Thyroid gland (tissue), 4 donors: Measurements from ENCODE around the gene SH2B2. TPM values are rescaled to one million over a fixed set of nuclear protein-coding genes. Genes with fewer than 3 reads are reported as not detected.

Source experiments
- DNase-seq, 2 donors: peaks; one replicate each; pipeline ENCODE4 v3.0.0-alpha.2; 2019
- H3K27ac ChIP-seq, 3 donors: fragments of 200-600 bp; sonication (generic); 1 replicate in 2 of 3; 2 replicates in 1 of 3; pipeline ENCODE4 v1.5.1; 2016 to 2019; ENCODE audit warnings: mild to moderate bottlenecking in 1 of 3, moderate library complexity in 1 of 3
- H3K27me3 ChIP-seq: fragments of 200-600 bp; sonication (generic); one replicate; pipeline ENCODE4 v1.5.1; 2019
- H3K36me3 ChIP-seq, 2 donors: fragments of 200-600 bp; sonication (generic); one replicate each; pipeline ENCODE4 v1.5.1; 2016 to 2019
- H3K4me1 ChIP-seq, 2 donors: fragments of 200-600 bp; sonication (generic); one replicate each; pipeline ENCODE4 v1.5.1; 2017 to 2019
- H3K4me3 ChIP-seq, 3 donors: fragments of 200-600 bp; sonication (generic); replicated peaks in 1 of 3; 1 replicate in 2 of 3; 2 replicates in 1 of 3; pipeline ENCODE4 v1.5.1; 2016; ENCODE audit warnings: mild to moderate bottlenecking in 1 of 3
- H3K9me3 ChIP-seq: fragments of 200-600 bp; sonication (generic); one replicate; pipeline ENCODE4 v1.5.1; 2017
- POLR2A ChIP-seq, 2 donors: fragments of 450-650 bp; IDR thresholded peaks; one replicate each; pipeline ENCODE4 v1.6.1; 2017; ENCODE audit warnings: antibody characterized with exemption in 2 of 2, mild to moderate bottlenecking in 2 of 2, moderate library complexity in 1 of 2
- WGBS, 2 donors: methylation state at CpG; one replicate each; pipeline ENCODE4 v1.1.5; 2017; 5-methylcytosine and 5-hydroxymethylcytosine counted together
- intact Hi-C: fragments of 100-400 bp; cut with DNase I; formaldehyde crosslinking; loops from one replicate; pipeline ENCODE4 v1.15.1; 2023
- total RNA-seq, 4 donors: library from RNA; depleted of rRNA; stranded (reverse); fragments of >200 nt; gene quantifications; one replicate each; pipeline ENCODE4 v1.2.3, GENCODE V29; 2016
- TF ChIP-seq, protein P1 (sequence below), 6 experiments: fragments of 200-600 bp in 3 of 6; fragments of 450-650 bp in 3 of 6; sonication (generic) in 3 of 6; IDR thresholded peaks; one replicate each; pipeline ENCODE4 v1.5.1; 2016 to 2019; ENCODE audit warnings: antibody characterized with exemption in 6 of 6, mild to moderate bottlenecking in 2 of 6, inconsistent platforms in 1 of 6, moderate library complexity in 1 of 6

SH2B2 gene
- 10 to 100 TPM in 3 of 4 donors, 1 to 10 TPM in 1; 7.7 to 19.3 (median 14.6) TPM for total RNA-seq

DNA sequence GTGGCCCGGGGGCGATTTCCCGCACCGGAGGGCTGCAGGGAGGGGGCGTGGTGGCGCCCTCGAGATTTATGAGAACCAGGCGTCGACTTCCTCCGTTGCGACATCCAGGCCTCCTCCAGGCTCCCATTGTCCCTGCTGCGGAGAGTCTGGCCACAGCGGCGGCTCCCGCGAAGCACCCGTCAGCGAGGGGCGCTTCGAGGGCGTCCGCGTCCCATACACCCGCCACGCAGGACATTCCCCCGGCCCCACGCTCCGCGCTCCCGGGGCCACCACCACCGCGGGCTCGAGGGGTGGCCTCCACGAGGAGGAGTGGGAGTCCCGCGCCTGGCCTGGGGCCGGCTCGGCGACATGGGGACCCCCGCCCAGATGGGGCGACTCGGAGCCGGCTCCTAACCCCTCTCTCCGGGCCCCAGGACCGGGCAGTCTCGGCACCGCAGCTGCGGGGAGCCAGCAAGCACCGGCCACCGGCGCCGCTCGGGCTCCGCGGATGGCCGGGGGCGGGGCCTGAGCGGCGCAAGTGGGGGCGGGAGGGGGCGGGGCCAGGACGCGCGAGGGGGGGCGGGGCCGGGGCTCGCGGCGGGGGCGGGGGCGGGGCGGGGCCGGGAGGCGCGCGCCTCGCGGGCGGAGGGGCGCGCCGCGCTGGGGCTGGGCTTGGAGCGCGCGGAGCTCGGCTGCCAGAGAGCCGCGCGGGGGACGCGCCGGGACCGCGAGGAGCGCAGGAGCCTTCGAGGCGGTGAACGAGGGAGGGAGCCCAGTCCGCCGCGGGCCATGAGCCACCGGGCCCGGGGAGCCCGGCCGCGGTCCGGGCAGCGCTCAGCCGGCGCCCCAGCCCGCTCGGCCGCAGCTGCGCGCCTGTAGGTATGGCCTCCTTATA, at the start of gene SH2B2:
Gene SH2B2, plus strand, starts transcription at position 632 of the 874 bp plus-strand sequence. CDS start 13,683 bp downstream, outside the sequence.
- Histone ChIP-seq H3K36me3 (no peaks in the 10 kb centered on the region), H3K4me1 (peaks cover 21 to 22% of the 10 kb centered on the region in 2 donors), H3K27ac (peak within 1 kb of the TSS; percentile 81 to 95 (median 85)), H3K9me3 (no peaks in the 10 kb centered on the region), H3K4me3 (peak within 1 kb of the TSS; percentile 81 to 96 (median 86)), H3K27me3 (no peaks in the 10 kb centered on the region)
- intact Hi-C loops: no loop called here
- WGBS, 2 donors: no CpG with 5 or more reads among the region's 116 CpGs
- peak; percentile 59 to 67 for DNase-seq
- TF ChIP-seq, protein P1, sequence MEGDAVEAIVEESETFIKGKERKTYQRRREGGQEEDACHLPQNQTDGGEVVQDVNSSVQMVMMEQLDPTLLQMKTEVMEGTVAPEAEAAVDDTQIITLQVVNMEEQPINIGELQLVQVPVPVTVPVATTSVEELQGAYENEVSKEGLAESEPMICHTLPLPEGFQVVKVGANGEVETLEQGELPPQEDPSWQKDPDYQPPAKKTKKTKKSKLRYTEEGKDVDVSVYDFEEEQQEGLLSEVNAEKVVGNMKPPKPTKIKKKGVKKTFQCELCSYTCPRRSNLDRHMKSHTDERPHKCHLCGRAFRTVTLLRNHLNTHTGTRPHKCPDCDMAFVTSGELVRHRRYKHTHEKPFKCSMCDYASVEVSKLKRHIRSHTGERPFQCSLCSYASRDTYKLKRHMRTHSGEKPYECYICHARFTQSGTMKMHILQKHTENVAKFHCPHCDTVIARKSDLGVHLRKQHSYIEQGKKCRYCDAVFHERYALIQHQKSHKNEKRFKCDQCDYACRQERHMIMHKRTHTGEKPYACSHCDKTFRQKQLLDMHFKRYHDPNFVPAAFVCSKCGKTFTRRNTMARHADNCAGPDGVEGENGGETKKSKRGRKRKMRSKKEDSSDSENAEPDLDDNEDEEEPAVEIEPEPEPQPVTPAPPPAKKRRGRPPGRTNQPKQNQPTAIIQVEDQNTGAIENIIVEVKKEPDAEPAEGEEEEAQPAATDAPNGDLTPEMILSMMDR (IDR thresholded peaks at IDR 0.05): no peak
- TF ChIP-seq POLR2A (IDR thresholded peaks at IDR 0.05): peak in 1 of 2 donors; percentile 54

DNA sequence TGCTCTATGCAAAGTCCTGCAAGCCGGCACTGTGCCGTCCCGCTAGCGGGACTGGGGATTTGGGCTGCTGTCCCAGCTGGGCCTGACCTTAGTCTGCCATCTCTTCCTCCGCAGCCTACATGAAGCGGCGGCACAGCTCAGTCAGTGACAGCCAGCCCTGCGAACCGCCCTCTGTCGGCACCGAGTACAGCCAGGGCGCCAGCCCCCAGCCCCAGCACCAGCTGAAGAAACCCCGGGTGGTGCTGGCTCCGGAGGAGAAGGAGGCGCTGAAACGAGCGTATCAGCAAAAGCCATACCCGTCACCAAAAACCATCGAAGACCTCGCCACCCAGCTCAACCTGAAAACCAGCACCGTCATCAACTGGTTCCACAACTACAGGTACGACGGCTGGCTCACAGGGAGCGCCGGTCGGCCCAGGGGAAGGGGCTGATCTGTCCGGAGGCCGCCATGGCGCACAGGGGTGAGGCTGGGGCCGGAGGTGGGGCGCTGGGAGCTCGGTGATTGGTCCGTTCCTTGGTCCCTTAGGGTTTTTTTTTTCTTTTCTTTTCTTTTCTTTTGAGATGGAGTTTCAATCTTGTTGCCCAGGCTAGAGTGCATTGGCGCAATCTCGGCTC, 47.4 kb upstream of the SH2B2 start:
- Histone ChIP-seq H3K9me3 (no peaks in the 10 kb centered on the region), H3K27ac (no peak overlapping the region), H3K27me3 (no peaks in the 10 kb centered on the region), H3K4me3 (no peak overlapping the region), H3K4me1 (no peaks in the 10 kb centered on the region), H3K36me3 (peaks cover 17 to 18% of the 10 kb centered on the region in 2 donors)
- intact Hi-C loops: loop anchor here (5.0 to 10.0 kb wide), 3 partner anchors 425 to 637 kb away; partner anchors contain the start of gene CUX1
- WGBS, 2 donors: 97 to 98% methylated on average over 30 to 32 of the region's 35 CpGs
- DNase-seq: no peak
- TF ChIP-seq POLR2A (IDR thresholded peaks at IDR 0.05): no peak
- TF ChIP-seq, protein P1 (IDR thresholded peaks at IDR 0.05): no peak

DNA sequence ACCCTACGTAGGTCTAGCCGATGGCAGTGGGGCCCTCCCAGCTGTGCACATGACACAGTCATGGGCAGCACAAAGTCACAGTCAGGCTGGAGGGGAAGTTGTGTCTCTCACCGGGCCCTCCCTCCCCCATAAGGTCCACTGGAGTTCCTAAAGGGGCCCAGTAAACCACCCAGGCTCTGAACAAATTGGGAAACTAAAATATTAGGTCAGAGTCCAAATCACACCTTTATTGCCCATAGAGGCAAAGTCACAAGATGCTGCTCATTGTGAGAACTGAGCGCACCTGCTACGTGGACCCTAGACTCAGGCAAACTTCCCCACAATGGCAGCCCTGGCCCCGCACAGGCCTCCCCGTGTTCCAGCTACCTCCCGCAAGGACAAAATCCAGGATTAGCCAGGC, 45.2 kb upstream of the SH2B2 start:
- intact Hi-C loops: no loop called here
- peaks cover 14 to 17% of the 10 kb centered on the region in 2 donors for H3K36me3 ChIP-seq
- H3K9me3 ChIP-seq: no peaks in the 10 kb centered on the region
- no peak for TF ChIP-seq POLR2A (IDR thresholded peaks at IDR 0.05)
- TF ChIP-seq, protein P1 (IDR thresholded peaks at IDR 0.05): no peak
- H3K27ac ChIP-seq: no peak overlapping the region
- WGBS, 2 donors: 95 to 98% methylated on average over 6 to 8 of the region's 8 CpGs
- no peaks in the 10 kb centered on the region for H3K4me1 ChIP-seq
- H3K4me3 ChIP-seq: no peak overlapping the region
- no peak for DNase-seq
- H3K27me3 ChIP-seq: no peaks in the 10 kb centered on the region

DNA sequence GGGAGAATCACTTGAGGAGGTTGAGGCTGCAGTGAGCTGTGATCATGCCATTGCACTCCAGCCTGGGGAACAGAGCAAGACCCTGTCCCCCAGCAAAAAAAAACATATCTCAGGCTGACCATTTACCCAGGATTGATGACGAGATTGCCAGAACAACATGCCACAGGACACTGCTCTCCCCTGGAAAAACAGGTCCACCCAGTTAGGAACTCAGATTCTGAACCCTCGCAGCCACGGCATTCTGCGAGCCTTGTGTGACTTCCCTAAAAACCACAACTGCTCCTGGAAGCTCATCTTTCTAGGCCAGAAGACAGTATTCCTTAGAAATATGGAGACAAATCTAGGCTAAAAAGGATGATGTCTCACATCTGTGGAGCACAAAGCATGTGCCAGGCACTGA, 42.1 kb upstream of the SH2B2 start:
- intact Hi-C loops: no loop called here
- H3K9me3 ChIP-seq: no peaks in the 10 kb centered on the region
- TF ChIP-seq, protein P1 (IDR thresholded peaks at IDR 0.05): no peak
- TF ChIP-seq POLR2A (IDR thresholded peaks at IDR 0.05): no peak
- DNase-seq: peak in 1 of 2 donors; percentile 16
- peaks cover 11 to 13% of the 10 kb centered on the region in 2 donors for H3K36me3 ChIP-seq
- no peak overlapping the region for H3K27ac ChIP-seq
- H3K27me3 ChIP-seq: no peaks in the 10 kb centered on the region
- no peak overlapping the region for H3K4me3 ChIP-seq
- 31 to 56% methylated on average over 4 of the region's 4 CpGs for WGBS, 2 donors
- H3K4me1 ChIP-seq: no peaks in the 10 kb centered on the region

DNA sequence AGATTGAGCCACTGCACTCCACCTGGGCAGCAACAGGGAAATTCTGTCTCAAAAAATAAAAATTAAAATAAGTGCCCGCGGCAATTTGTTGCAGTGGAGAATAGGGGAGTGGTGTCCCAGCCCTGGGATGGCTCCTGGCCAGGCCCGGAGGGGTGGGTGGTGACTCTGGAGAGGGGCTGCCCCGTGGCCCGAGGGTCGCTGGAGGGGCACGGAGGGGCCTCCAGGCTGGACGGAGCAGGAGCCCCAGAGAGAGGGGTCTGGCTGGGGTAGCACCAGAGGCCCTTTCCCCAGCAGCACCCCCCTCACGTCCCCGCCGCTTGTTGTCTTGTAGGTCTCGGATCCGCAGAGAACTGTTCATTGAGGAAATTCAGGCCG, 38.6 kb upstream of the SH2B2 start:
- DNase-seq: no peak
- peaks cover 0 to 8% of the 10 kb centered on the region in 2 donors for H3K36me3 ChIP-seq
- H3K27me3 ChIP-seq: no peaks in the 10 kb centered on the region
- no peak for TF ChIP-seq POLR2A (IDR thresholded peaks at IDR 0.05)
- TF ChIP-seq, protein P1 (IDR thresholded peaks at IDR 0.05): no peak
- peaks cover 10 to 14% of the 10 kb centered on the region in 2 donors for H3K4me1 ChIP-seq
- no peak overlapping the region for H3K27ac ChIP-seq
- intact Hi-C loops: no loop called here
- H3K4me3 ChIP-seq: no peak overlapping the region
- WGBS, 2 donors: 83% methylated on average over 13 of the region's 14 CpGs
- no peaks in the 10 kb centered on the region for H3K9me3 ChIP-seq
